H1 (cell line): Measurements from ENCODE around the gene PPIL4. TPM values are rescaled to one million over a fixed set of nuclear protein-coding genes. Genes with fewer than 3 reads are reported as not detected.

Experiments
- CTCF ChIA-PET: fragments of 300-600 bp; sonication (Branson Sonifier 250); formaldehyde crosslinking; loops from one replicate; lab custom pipeline; 2021; ENCODE audit not compliant: partially characterized antibody; lab: Charles Lee
- POLR2A ChIA-PET: fragments of 300-600 bp; sonication (Branson Sonifier 250); formaldehyde crosslinking; loops from one replicate; lab custom pipeline; 2021; ENCODE audit warnings: inconsistent platforms; ENCODE audit not compliant: partially characterized antibody; lab: Charles Lee
- DNase-seq, 2 experiments: peaks; one replicate each; pipeline versions ENCODE4 v3.0.0 to v3.0.0-alpha.2; 2010 to 2022; ENCODE audit warnings: low spot score in 2 of 2, low read depth in 1 of 2, mixed read lengths in 1 of 2
- FAIRE-seq: peaks from 2 replicates; lab custom pipeline; 2011; peaks lifted over from hg19 to GRCh38; lab: Jason Lieb, UNC
- H2AFZ ChIP-seq: 2 replicates; pipeline ENCODE4 v1.8.1; 2012; ENCODE audit warnings: low read length, inconsistent platforms
- H2AK5ac ChIP-seq: 2 replicates; pipeline ENCODE4 v1.6.1; 2013; ENCODE audit warnings: low read depth, low read length
- H2BK120ac ChIP-seq: replicated peaks from 2 replicates; pipeline ENCODE3; 2013; ENCODE audit warnings: low read depth, low read length, inconsistent platforms
- H2BK12ac ChIP-seq: 2 replicates; pipeline ENCODE4 v1.6.1; 2013; ENCODE audit warnings: low read depth, low read length
- H2BK15ac ChIP-seq: 2 replicates; pipeline ENCODE4 v1.6.1; 2013; ENCODE audit warnings: low read length
- H2BK20ac ChIP-seq: 2 replicates; pipeline ENCODE4 v1.6.1; 2013; ENCODE audit warnings: low read length
- H2BK5ac ChIP-seq: 2 replicates; pipeline ENCODE4 v1.6.1; 2013; ENCODE audit warnings: low read depth, low read length
- H3K14ac ChIP-seq: 2 replicates; pipeline ENCODE4 v1.6.1; 2013; ENCODE audit warnings: inconsistent platforms; ENCODE audit not compliant: insufficient read length
- H3K18ac ChIP-seq: 2 replicates; pipeline ENCODE4 v1.6.1; 2013; ENCODE audit warnings: low read length; ENCODE audit errors: extremely low read depth
- H3K23ac ChIP-seq: 2 replicates; pipeline ENCODE4 v1.6.1; 2013; ENCODE audit warnings: inconsistent platforms; ENCODE audit not compliant: insufficient read length
- H3K23me2 ChIP-seq: 2 replicates; pipeline ENCODE4 v1.6.1; 2013; ENCODE audit warnings: low read depth, low read length
- H3K27ac ChIP-seq: 2 replicates; pipeline ENCODE4 v1.6.1; 2011; ENCODE audit warnings: low read depth, low read length, inconsistent platforms
- H3K27me3 ChIP-seq, 4 experiments: replicated peaks in 1 of 4; 1 replicate in 1 of 4; 2 replicates in 3 of 4; pipeline versions ENCODE4 v1.6.1 to v1.8.1; 2011 to 2013; ENCODE audit warnings: low read length in 3 of 4, mild to moderate bottlenecking in 3 of 4, inconsistent platforms in 2 of 4, mixed read lengths in 2 of 4, moderate library complexity in 1 of 4; ENCODE audit not compliant: control insufficient read depth in 3 of 4, insufficient read depth in 3 of 4; ENCODE audit errors: extremely low read depth in 1 of 4
- H3K36me3 ChIP-seq, 4 experiments: 2 replicates each; pipeline versions ENCODE4 v1.6.1 to v1.8.1; 2011 to 2013; ENCODE audit warnings: mild to moderate bottlenecking in 4 of 4, low read length in 3 of 4, moderate library complexity in 2 of 4, control low read depth in 1 of 4, inconsistent platforms in 1 of 4; ENCODE audit not compliant: insufficient read depth in 4 of 4, control insufficient read depth in 2 of 4
- H3K4ac ChIP-seq: replicated peaks from 2 replicates; pipeline ENCODE3; 2013; ENCODE audit warnings: low read length, low read depth, mixed read lengths, inconsistent platforms; ENCODE audit not compliant: insufficient read length
- H3K4me1 ChIP-seq, 4 experiments: replicated peaks in 1 of 4; 1 replicate in 1 of 4; 2 replicates in 3 of 4; pipeline versions ENCODE4 v1.6.1 to v1.8.1; 2011 to 2013; ENCODE audit warnings: low read length in 3 of 4, inconsistent platforms in 2 of 4, mixed read lengths in 1 of 4; ENCODE audit not compliant: insufficient read depth in 4 of 4, control insufficient read depth in 3 of 4
- H3K4me2 ChIP-seq, 2 experiments: 2 replicates each; pipeline versions ENCODE4 v1.6.1 to v1.8.1; 2011 to 2013; ENCODE audit warnings: low read depth in 2 of 2, low read length in 2 of 2, control low read depth in 1 of 2, inconsistent platforms in 1 of 2, mild to moderate bottlenecking in 1 of 2; ENCODE audit not compliant: insufficient read depth in 1 of 2
- H3K4me3 ChIP-seq, 4 experiments: fragments of 200-600, 300-600 bp in 1 of 4; sonication (generic), shearing (Covaris generic), sonication (Bioruptor Twin) in 1 of 4; 2 replicates each; pipeline versions ENCODE4 v1.5.1 to v1.8.1; 2011 to 2016; ENCODE audit warnings: low read length in 4 of 4, low read depth in 3 of 4, control low read depth in 2 of 4, inconsistent platforms in 2 of 4, mild to moderate bottlenecking in 2 of 4, mixed read lengths in 1 of 4, moderate library complexity in 1 of 4; ENCODE audit not compliant: insufficient read depth in 2 of 4; ENCODE audit errors: extremely low read depth in 1 of 4
- H3K56ac ChIP-seq: replicated peaks from 2 replicates; pipeline ENCODE3; 2013; ENCODE audit warnings: low read depth, mild to moderate bottlenecking, mixed read lengths, low read length, inconsistent platforms; ENCODE audit not compliant: insufficient read length
- H3K79me1 ChIP-seq: 2 replicates; pipeline ENCODE4 v1.6.1; 2013; ENCODE audit warnings: low read depth, low read length, control low read depth
- H3K79me2 ChIP-seq, 2 experiments: 2 replicates each; pipeline versions ENCODE4 v1.6.1 to v1.8.1; 2012 to 2013; ENCODE audit warnings: low read length in 2 of 2, mild to moderate bottlenecking in 2 of 2, inconsistent platforms in 1 of 2; ENCODE audit not compliant: insufficient read depth in 2 of 2, control insufficient read depth in 1 of 2
- H3K9ac ChIP-seq, 4 experiments: replicated peaks in 1 of 4; 1 replicate in 1 of 4; 2 replicates in 3 of 4; pipeline versions ENCODE4 v1.6.1 to v1.8.1; 2011 to 2013; ENCODE audit warnings: low read depth in 3 of 4, low read length in 3 of 4, control low read depth in 2 of 4, mild to moderate bottlenecking in 2 of 4, moderate library complexity in 2 of 4, inconsistent platforms in 1 of 4; ENCODE audit errors: extremely low read depth in 1 of 4
- H3K9me3 ChIP-seq, 2 experiments: 2 replicates each; pipeline versions ENCODE4 v1.6.1 to v1.8.1; 2012 to 2013; ENCODE audit warnings: mild to moderate bottlenecking in 2 of 2, moderate library complexity in 2 of 2, control low read depth in 1 of 2, inconsistent platforms in 1 of 2, low read depth in 1 of 2, low read length in 1 of 2, mixed read lengths in 1 of 2; ENCODE audit not compliant: insufficient read depth in 2 of 2
- H4K20me1 ChIP-seq, 2 experiments: replicated peaks in 1 of 2; 2 replicates each; pipeline versions ENCODE3 to v1.8.1; 2011 to 2013; ENCODE audit warnings: inconsistent platforms in 2 of 2, low read length in 2 of 2, mild to moderate bottlenecking in 1 of 2; ENCODE audit not compliant: insufficient read depth in 2 of 2, control insufficient read depth in 1 of 2
- H4K5ac ChIP-seq: 2 replicates; pipeline ENCODE4 v1.6.1; 2013; ENCODE audit warnings: low read length, low read depth, mixed read lengths, inconsistent platforms; ENCODE audit not compliant: insufficient read length
- H4K8ac ChIP-seq: 2 replicates; pipeline ENCODE4 v1.8.0; 2013; ENCODE audit warnings: mild to moderate bottlenecking, moderate library complexity, low read length, inconsistent platforms; ENCODE audit not compliant: insufficient read depth; ENCODE audit errors: extremely low read depth
- H4K91ac ChIP-seq: replicated peaks from 2 replicates; pipeline ENCODE3; 2013; ENCODE audit warnings: low read length, mixed read lengths, inconsistent platforms; ENCODE audit not compliant: insufficient read length
- CBX8 ChIP-seq: fragments of 300-800, 300-1000 bp; sonication (generic); IDR thresholded peaks from 2 replicates; pipeline ENCODE4 v1.7.1; 2016; ENCODE audit warnings: low read depth, low read length, borderline replicate concordance
- CHD2 ChIP-seq: IDR thresholded peaks from 2 replicates; pipeline ENCODE4 v1.6.1; 2012; ENCODE audit warnings: low read length, improper control_type of control experiment
- KDM5A ChIP-seq: fragments of 200-600 bp; IDR thresholded peaks from 2 replicates; pipeline ENCODE4 v1.7.1; 2012; ENCODE audit warnings: mild to moderate bottlenecking, low read length, inconsistent platforms, mixed read lengths
- PHF8 ChIP-seq: fragments of 200-600 bp; sonication (generic); conservative IDR thresholded peaks from 2 replicates; pipeline ENCODE4 v1.7.1; 2012; ENCODE audit warnings: low read depth, mild to moderate bottlenecking, inconsistent platforms, low read length, moderate library complexity
- POLR2A ChIP-seq, 2 experiments: IDR thresholded peaks; 1 replicate in 1 of 2; 2 replicates in 1 of 2; pipeline ENCODE4 v1.6.1; 2011; ENCODE audit warnings: low read depth in 2 of 2, low read length in 2 of 2, mild to moderate bottlenecking in 2 of 2; ENCODE audit errors: control extremely low read depth in 1 of 2
- RBBP5 ChIP-seq: IDR thresholded peaks from 2 replicates; pipeline ENCODE4 v1.7.1; 2012; ENCODE audit warnings: low read depth, mild to moderate bottlenecking, inconsistent platforms, low read length, moderate library complexity, borderline replicate concordance
- SP4 ChIP-seq: IDR thresholded peaks from 2 replicates; pipeline ENCODE4 v1.6.1; 2012; ENCODE audit warnings: low read length, inconsistent platforms
- SRF ChIP-seq: IDR thresholded peaks from 2 replicates; pipeline ENCODE4 v1.6.1; 2011; ENCODE audit warnings: mild to moderate bottlenecking, low read depth, low read length, moderate library complexity
- ZNF274 ChIP-seq: IDR thresholded peaks from 2 replicates; pipeline ENCODE4 v1.7.0; 2012; ENCODE audit warnings: low read length, borderline replicate concordance; ENCODE audit errors: extremely low read depth
- WGBS, 2 experiments: shearing (Covaris generic) in 1 of 2; methylation state at CpG; one replicate each; pipeline versions ENCODE4 v1.1.6 to v1.1.7; 2013 to 2015; ENCODE audit warnings: low lambda C conversion rate in 2 of 2, mixed read lengths in 2 of 2, inconsistent platforms in 1 of 2, low coverage in 1 of 2, missing lambda C conversion rate in 1 of 2; ENCODE audit not compliant: insufficient replicate concordance in 2 of 2, insufficient coverage in 1 of 2, insufficient read length in 1 of 2; ENCODE audit errors: extremely low coverage in 1 of 2, missing lambda C conversion rate in 1 of 2; 5-methylcytosine and 5-hydroxymethylcytosine counted together
- polyA plus RNA-seq, 7 experiments: library from polyadenylated mRNA; depleted of rRNA in 3 of 7; stranded (reverse) in 5 of 7; unstranded in 2 of 7; fragments of >200 nt in 5 of 7; fragments of 200-250 nt in 2 of 7; gene quantifications; 1 replicate in 5 of 7; 2 replicates in 1 of 7; 4 replicates in 1 of 7; pipeline versions ENCODE4 v1.2.1 to v1.2.3, GENCODE V29; 2011 to 2013; ENCODE audit warnings: missing spikeins in 2 of 7, mixed read lengths in 2 of 7
- total RNA-seq: library from RNA; stranded (reverse); fragmentation: NEBNext Ultra II Directional; extraction: Animal tissue kit (Norgen Biotek cat#: 25700); gene quantifications from 2 replicates; pipeline ENCODE4 v1.2.1, GENCODE V29; 2021
- TF ChIP-seq, protein P1 (sequence below): IDR thresholded peaks from 2 replicates; pipeline ENCODE4 v1.6.1; 2012; ENCODE audit warnings: low read length, inconsistent platforms

Gene PPIL4
- total and polyA plus RNA-seq, 2 of the 8 experiments (the other 6 are each of a cell fraction or from before 2014, with no cell fraction given) = 2.0 to 33.2 TPM

DNA sequence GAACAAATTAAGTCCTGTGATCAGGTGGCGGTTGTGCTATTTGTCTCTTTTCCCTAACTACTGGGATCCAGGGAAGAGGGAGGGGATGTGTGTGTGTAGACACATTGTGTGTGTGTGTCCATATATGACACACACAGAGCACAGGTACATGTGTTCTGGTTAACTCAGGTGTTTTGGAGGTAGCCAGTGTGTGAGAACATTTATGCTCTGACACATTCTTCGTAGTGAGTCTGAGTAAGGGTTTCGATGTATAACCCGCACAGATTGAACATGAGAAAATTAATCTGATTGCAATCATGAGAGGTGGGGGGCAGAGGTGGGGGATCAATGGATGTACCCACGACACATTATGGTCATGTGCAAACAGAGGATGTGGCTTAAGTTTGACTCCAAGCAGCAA lies 73.6 kb downstream of the PPIL4 start:
- Histone ChIP-seq H4K5ac (no peak overlapping the region), H3K79me2 (no peaks in the 10 kb centered on the region), H3K9ac (no peak overlapping the region), H2AK5ac (peak overlapping the region; percentile 86; the same call in 1 of the 2 replicates), H3K56ac (no peak overlapping the region), H2BK15ac (no peak overlapping the region), H3K27ac (no peak overlapping the region), H3K23me2 (no peaks in the 10 kb centered on the region), H3K9me3 (no peaks in the 10 kb centered on the region), H3K79me1 (no peaks in the 10 kb centered on the region), H4K20me1 (no peaks in the 10 kb centered on the region), H3K23ac (no peak overlapping the region), H4K91ac (no peak overlapping the region), H2BK20ac (no peak overlapping the region), H3K4me1 (peaks cover 0 to 5% (median 1%) of the 10 kb centered on the region in 4 experiments; a peak in 1 of 7 replicates), H4K8ac (no peak overlapping the region), H3K4me3 (no peak overlapping the region), H3K18ac (no peak overlapping the region), H3K36me3 (no peaks in the 10 kb centered on the region), H2BK5ac (no peak overlapping the region), H3K4ac (no peak overlapping the region), H3K4me2 (no peak overlapping the region), H2BK120ac (no peak overlapping the region), H2BK12ac (no peak overlapping the region), H3K14ac (no peak overlapping the region), H2AFZ (no peak overlapping the region), H3K27me3 (no peaks in the 10 kb centered on the region)
- no peak for TF ChIP-seq CBX8
- TF ChIP-seq RBBP5 = no peak
- TF ChIP-seq ZNF274 = no peak
- TF ChIP-seq SRF = no peak
- TF ChIP-seq PHF8 = no peak
- TF ChIP-seq KDM5A = no peak
- TF ChIP-seq POLR2A (IDR thresholded peaks at IDR 0.05; ENCODE audit: control extremely low read depth in 1 of 2, low read depth in 2 of 2, low read length in 2 of 2) = no peak
- TF ChIP-seq SP4 = no peak
- TF ChIP-seq CHD2 = no peak
- TF ChIP-seq, protein P1, sequence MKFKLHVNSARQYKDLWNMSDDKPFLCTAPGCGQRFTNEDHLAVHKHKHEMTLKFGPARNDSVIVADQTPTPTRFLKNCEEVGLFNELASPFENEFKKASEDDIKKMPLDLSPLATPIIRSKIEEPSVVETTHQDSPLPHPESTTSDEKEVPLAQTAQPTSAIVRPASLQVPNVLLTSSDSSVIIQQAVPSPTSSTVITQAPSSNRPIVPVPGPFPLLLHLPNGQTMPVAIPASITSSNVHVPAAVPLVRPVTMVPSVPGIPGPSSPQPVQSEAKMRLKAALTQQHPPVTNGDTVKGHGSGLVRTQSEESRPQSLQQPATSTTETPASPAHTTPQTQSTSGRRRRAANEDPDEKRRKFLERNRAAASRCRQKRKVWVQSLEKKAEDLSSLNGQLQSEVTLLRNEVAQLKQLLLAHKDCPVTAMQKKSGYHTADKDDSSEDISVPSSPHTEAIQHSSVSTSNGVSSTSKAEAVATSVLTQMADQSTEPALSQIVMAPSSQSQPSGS = no peak
- POLR2A ChIA-PET = no interaction called here
- DNase-seq = no peak
- 82% methylated on average over 5 of the region's 5 CpGs; no CpG with 5 or more reads in 1 of the 2 experiments for WGBS, 2 experiments
- no peak for FAIRE-seq
- CTCF ChIA-PET = interaction anchor here (2.5 to 2.7 kb wide), 2 partner anchors 11 to 384 kb away, joined by 6 to 8 read pairs; no protein-coding TSS in a partner anchor
